Measurements from ENCODE around the gene RAP1A. TPM values are rescaled to one million over a fixed set of nuclear protein-coding genes. Genes with fewer than 3 reads are reported as not detected.
"Not testable (repeated sequence)": the region's sequence is repeated elsewhere in the genome, so short reads cannot be mapped to it uniquely, and the experiment has no call there.

RAP1A gene
- polyA plus RNA-seq, 3 donors = 41.2 to 79.1 (median 75.3) TPM

GRCh38 chr1:111677604-111678003 lies 58.0 kb downstream of the RAP1A start:
- DNase-seq = no peak
- H3K27ac ChIP-seq (ENCODE audit: low read depth in 1 of 2, low read length in 2 of 2) = no peak overlapping the region
- Mint-ChIP-seq H3K4me3 (no peak overlapping the region), H3K9me3 (peaks cover 39 to 59% (median 54%) of the 10 kb centered on the region in 7 donors), H3K36me3 (peaks cover 53 to 60% of the 10 kb centered on the region in 2 donors), H3K4me1 (peaks cover 2% of the 10 kb centered on the region), H3K27ac (no peak overlapping the region), H3K27me3 (ENCODE audit: low read depth in 3 of 3) (no peaks in the 10 kb centered on the region)
- H3K4me3 ChIP-seq (replicated peaks in 1 of 3; ENCODE audit: low read depth in 2 of 3, low read length in 3 of 3) = no peak overlapping the region
- no peak overlapping the region for H3K9ac ChIP-seq (ENCODE audit: insufficient read depth, low read length, poor library complexity, severe bottlenecking)
- intact Hi-C loops (cut with micrococcal nuclease) = no loop called here
- no peak overlapping the region for H3K4me2 ChIP-seq (replicated peaks; ENCODE audit: extremely low read depth, low read length, poor library complexity, severe bottlenecking)
- WGBS (ENCODE audit: insufficient coverage) = no CpG with 5 or more reads among the region's 6 CpGs
- H4K20me1 ChIP-seq (ENCODE audit: insufficient read depth, low read length) = peaks cover 96% of the 10 kb centered on the region
- no peaks in the 10 kb centered on the region for H3K27me3 ChIP-seq (ENCODE audit: control insufficient read depth in 2 of 2, insufficient read depth in 2 of 2, low read length in 2 of 2)
- H3K79me2 ChIP-seq (ENCODE audit: insufficient read depth, low read length) = peaks cover 87% of the 10 kb centered on the region
- no peaks in the 10 kb centered on the region for H3K4me1 ChIP-seq (ENCODE audit: control insufficient read depth in 1 of 2, insufficient read depth in 2 of 2, low read length in 2 of 2)
- peaks cover 34 to 39% of the 10 kb centered on the region in 2 donors for H3K9me3 ChIP-seq (replicated peaks in 1 of 2; ENCODE audit: control insufficient read depth in 1 of 2, insufficient read depth in 1 of 2, low read length in 2 of 2)
- H2AFZ ChIP-seq (ENCODE audit: insufficient read depth, low read depth, low read length, poor library complexity, severe bottlenecking) = no peak overlapping the region
- TF ChIP-seq CTCF (IDR thresholded peaks at IDR 0.05) = no peak
- H3K36me3 ChIP-seq (replicated peaks in 1 of 2; ENCODE audit: control insufficient read depth in 1 of 2, insufficient read depth in 2 of 2, low read length in 2 of 2) = peaks cover 24 to 62% of the 10 kb centered on the region in 2 donors

- Mint-ChIP-seq H3K36me3 (peaks cover 44 to 58% of the 10 kb centered on the region in 2 donors), H3K9me3 (peaks cover 49 to 73% (median 70%) of the 10 kb centered on the region in 7 donors), H3K4me3 (no peak overlapping the region), H3K4me1 (no peaks in the 10 kb centered on the region), H3K27me3 (ENCODE audit: low read depth in 3 of 3) (no peaks in the 10 kb centered on the region), H3K27ac (peak overlapping the region in 2 of 7 donors; percentile 5 to 38)
- Histone ChIP-seq H3K36me3 (replicated peaks in 1 of 2; ENCODE audit: control insufficient read depth in 1 of 2, insufficient read depth in 2 of 2, low read length in 2 of 2) (peaks cover 24 to 58% of the 10 kb centered on the region in 2 donors), H3K9me3 (replicated peaks in 1 of 2; ENCODE audit: control insufficient read depth in 1 of 2, insufficient read depth in 1 of 2, low read length in 2 of 2) (peaks cover 34 to 41% of the 10 kb centered on the region in 2 donors), H2AFZ (ENCODE audit: insufficient read depth, low read depth, low read length, poor library complexity, severe bottlenecking) (no peak overlapping the region), H3K27me3 (ENCODE audit: control insufficient read depth in 2 of 2, insufficient read depth in 2 of 2, low read length in 2 of 2) (no peaks in the 10 kb centered on the region), H3K4me2 (replicated peaks; ENCODE audit: extremely low read depth, low read length, poor library complexity, severe bottlenecking) (no peak overlapping the region), H3K4me3 (replicated peaks in 1 of 3; ENCODE audit: low read depth in 2 of 3, low read length in 3 of 3) (no peak overlapping the region), H4K20me1 (ENCODE audit: insufficient read depth, low read length) (peaks cover 79% of the 10 kb centered on the region), H3K27ac (ENCODE audit: low read depth in 1 of 2, low read length in 2 of 2) (no peak overlapping the region), H3K79me2 (ENCODE audit: insufficient read depth, low read length) (peaks cover 69% of the 10 kb centered on the region), H3K9ac (ENCODE audit: insufficient read depth, low read length, poor library complexity, severe bottlenecking) (no peak overlapping the region), H3K4me1 (ENCODE audit: control insufficient read depth in 1 of 2, insufficient read depth in 2 of 2, low read length in 2 of 2) (no peaks in the 10 kb centered on the region)
- TF ChIP-seq CTCF (IDR thresholded peaks at IDR 0.05) = no peak
- intact Hi-C loops (cut with micrococcal nuclease) = no loop called here
- no peak for DNase-seq
- 100% methylated on average over 1 of the region's 2 CpGs for WGBS (ENCODE audit: insufficient coverage)
Measured at GRCh38 chr1:111679541-111679940, 60.0 kb downstream of the RAP1A start.

- H3K4me1 Mint-ChIP-seq; H3K4me1 ChIP-seq (ENCODE audit: control insufficient read depth in 1 of 2, insufficient read depth in 2 of 2, low read length in 2 of 2); H3K27ac ChIP-seq (ENCODE audit: low read depth in 1 of 2, low read length in 2 of 2); H3K4me3 Mint-ChIP-seq; H3K9ac ChIP-seq (ENCODE audit: insufficient read depth, low read length, poor library complexity, severe bottlenecking); intact Hi-C loops (cut with micrococcal nuclease); H3K27ac Mint-ChIP-seq; H3K4me3 ChIP-seq (replicated peaks in 1 of 3; ENCODE audit: low read depth in 2 of 3, low read length in 3 of 3); H2AFZ ChIP-seq (ENCODE audit: insufficient read depth, low read depth, low read length, poor library complexity, severe bottlenecking); H3K27me3 Mint-ChIP-seq (ENCODE audit: low read depth in 3 of 3); H3K27me3 ChIP-seq (ENCODE audit: control insufficient read depth in 2 of 2, insufficient read depth in 2 of 2, low read length in 2 of 2); DNase-seq; H3K4me2 ChIP-seq (replicated peaks; ENCODE audit: extremely low read depth, low read length, poor library complexity, severe bottlenecking): not testable (repeated sequence)
- WGBS (ENCODE audit: insufficient coverage) = 92% methylated on average over 8 of the region's 9 CpGs
- peaks cover 71% of the 10 kb centered on the region for H4K20me1 ChIP-seq (ENCODE audit: insufficient read depth, low read length)
- peaks cover 34 to 41% of the 10 kb centered on the region in 2 donors for H3K9me3 ChIP-seq (replicated peaks in 1 of 2; ENCODE audit: control insufficient read depth in 1 of 2, insufficient read depth in 1 of 2, low read length in 2 of 2)
- peaks cover 44 to 50% of the 10 kb centered on the region in 2 donors for H3K36me3 Mint-ChIP-seq
- H3K9me3 Mint-ChIP-seq = peaks cover 47 to 76% (median 72%) of the 10 kb centered on the region in 7 donors
- peaks cover 24 to 57% of the 10 kb centered on the region in 2 donors for H3K36me3 ChIP-seq (replicated peaks in 1 of 2; ENCODE audit: control insufficient read depth in 1 of 2, insufficient read depth in 2 of 2, low read length in 2 of 2)
- H3K79me2 ChIP-seq (ENCODE audit: insufficient read depth, low read length) = peaks cover 69% of the 10 kb centered on the region
Measured at GRCh38 chr1:111680212-111680800, 60.7 kb downstream of the RAP1A start.

Data from CD14-positive monocyte (primary cell).